Upper lobe of left lung (tissue), 4 donors: ENCODE measurements around the gene PIK3CA.

ENCODE experiments used
- CTCF ChIP-seq, 6 experiments: fragments of 450-650 bp in 4 of 6; fragments of 200-600 bp in 2 of 6; sonication (generic) in 2 of 6; IDR thresholded peaks; one replicate each; pipeline ENCODE4 v1.5.1; 2016 to 2019; ENCODE audit warnings: antibody characterized with exemption in 6 of 6
- POLR2AphosphoS5 ChIP-seq, 2 donors: sonication (generic); formaldehyde crosslinking; IDR thresholded peaks; one replicate each; pipeline ENCODE4 v1.5.1; 2017; ENCODE audit warnings: antibody characterized with exemption in 2 of 2

- TF ChIP-seq CTCF (IDR thresholded peaks at IDR 0.05): no peak
- TF ChIP-seq POLR2AphosphoS5 (IDR thresholded peaks at IDR 0.05): no peak
Observed at GRCh38 chr3:179192542-179192941, 44.4 kb downstream of the PIK3CA start.
